HG02840 (cell line): Measurements from ENCODE around the gene MED7.

Experiments
- ATAC-seq: cut with Tn5 transposase; IDR thresholded peaks from one replicate; pipeline ENCODE4 v1.9.1; 2021; ENCODE audit warnings: mild to moderate bottlenecking, moderate library complexity, moderate number of reproducible peaks; ENCODE audit not compliant: unreplicated experiment, low FRiP score

Gene MED7

GRCh38 chr5:157165261-157165660, 22.6 kb upstream of the MED7 start:
- ATAC-seq, result no peak

GRCh38 chr5:157164521-157164920, 21.9 kb upstream of the MED7 start:
- no peak for ATAC-seq

GRCh38 chr5:157162919-157163510, 20.4 kb upstream of the MED7 start:
- no peak for ATAC-seq

- no peak for ATAC-seq
Measured at GRCh38 chr5:157161996-157162395, 19.3 kb upstream of the MED7 start.

- ATAC-seq, result no peak
Measured at GRCh38 chr5:157160001-157160400, 17.3 kb upstream of the MED7 start.

GRCh38 chr5:157159209-157159751, 16.6 kb upstream of the MED7 start:
- no peak for ATAC-seq

GRCh38 chr5:157157293-157157891, 14.7 kb upstream of the MED7 start:
- ATAC-seq, result no peak

- no peak for ATAC-seq
Measured at GRCh38 chr5:157155297-157155696, 12.6 kb upstream of the MED7 start.

- ATAC-seq, result no peak
Measured at GRCh38 chr5:157150995-157151394, 8.3 kb upstream of the MED7 start.

- ATAC-seq, result peak; percentile 62
Measured at GRCh38 chr5:157148734-157149615, 6.3 kb upstream of the MED7 start.

- ATAC-seq, result peak; percentile 38
Measured at GRCh38 chr5:157143127-157143971, 684 bp upstream of the MED7 start.

GRCh38 chr5:157137691-157138090, 5.0 kb downstream of the MED7 start:
- no peak for ATAC-seq

GRCh38 chr5:157132281-157132612, 10.4 kb downstream of the MED7 start:
- ATAC-seq, result no peak

- no peak for ATAC-seq
Measured at GRCh38 chr5:157130925-157131324, 11.7 kb downstream of the MED7 start.

GRCh38 chr5:157121709-157122108, 21.0 kb downstream of the MED7 start:
- ATAC-seq, result no peak

- no peak for ATAC-seq
Measured at GRCh38 chr5:157120102-157120501, 22.6 kb downstream of the MED7 start.

GRCh38 chr5:157116483-157116954, 26.1 kb downstream of the MED7 start:
- no peak for ATAC-seq

GRCh38 chr5:157115502-157115901, 27.2 kb downstream of the MED7 start:
- no peak for ATAC-seq

GRCh38 chr5:157115012-157115411, 27.7 kb downstream of the MED7 start:
- ATAC-seq, result no peak

GRCh38 chr5:157113002-157113401, 29.7 kb downstream of the MED7 start:
- ATAC-seq, result no peak
